GM19328 (cell line): Measurements from ENCODE around the gene ZNF674.
"Not testable (repeated sequence)": the region's sequence is repeated elsewhere in the genome, so short reads cannot be mapped to it uniquely, and the experiment has no call there.

Experiments
- ATAC-seq: cut with Tn5 transposase; IDR thresholded peaks from one replicate; pipeline ENCODE4 v1.9.1; 2021; ENCODE audit warnings: mild to moderate bottlenecking, moderate library complexity; ENCODE audit not compliant: unreplicated experiment

ZNF674 gene

GRCh38 chrX:46571423-46572339 lies 26.5 kb upstream of the ZNF674 start:
- ATAC-seq: no peak

GRCh38 chrX:46569621-46570020 lies 24.4 kb upstream of the ZNF674 start:
- ATAC-seq: no peak

- ATAC-seq: no peak
Measured at GRCh38 chrX:46567388-46567787, 22.2 kb upstream of the ZNF674 start.

- ATAC-seq: peak; percentile 96
Measured at GRCh38 chrX:46561824-46562657, 16.8 kb upstream of the ZNF674 start.

GRCh38 chrX:46559062-46559461 lies 13.8 kb upstream of the ZNF674 start:
- no peak for ATAC-seq

- no peak for ATAC-seq
Measured at GRCh38 chrX:46554942-46555341, 9.7 kb upstream of the ZNF674 start.

- no peak for ATAC-seq
Measured at GRCh38 chrX:46553935-46554334, 8.7 kb upstream of the ZNF674 start.

GRCh38 chrX:46551494-46552128 lies 6.4 kb upstream of the ZNF674 start:
- no peak for ATAC-seq

GRCh38 chrX:46549914-46550313 lies 4.7 kb upstream of the ZNF674 start:
- ATAC-seq: no peak

- no peak for ATAC-seq
Measured at GRCh38 chrX:46547857-46548256, 2.6 kb upstream of the ZNF674 start.

- not testable (repeated sequence) for ATAC-seq
Measured at GRCh38 chrX:46544527-46544926, 694 bp downstream of the ZNF674 start.

GRCh38 chrX:46543441-46543840 lies 1.8 kb downstream of the ZNF674 start:
- ATAC-seq: no peak

- no peak for ATAC-seq
Measured at GRCh38 chrX:46531442-46531841, 13.8 kb downstream of the ZNF674 start.

- not testable (repeated sequence) for ATAC-seq
Measured at GRCh38 chrX:46530404-46530908, 14.8 kb downstream of the ZNF674 start.

GRCh38 chrX:46529740-46530403 lies 15.3 kb downstream of the ZNF674 start:
- ATAC-seq: not testable (repeated sequence)

- not testable (repeated sequence) for ATAC-seq
Measured at GRCh38 chrX:46528640-46529039, 16.6 kb downstream of the ZNF674 start.

GRCh38 chrX:46506076-46506475 lies 39.1 kb downstream of the ZNF674 start:
- no peak for ATAC-seq

GRCh38 chrX:46502848-46503247 lies 42.4 kb downstream of the ZNF674 start:
- ATAC-seq: no peak

GRCh38 chrX:46500054-46500453 lies 45.2 kb downstream of the ZNF674 start:
- ATAC-seq: no peak

GRCh38 chrX:46488712-46489111 lies 56.5 kb downstream of the ZNF674 start:
- no peak for ATAC-seq

- no peak for ATAC-seq
Measured at GRCh38 chrX:46485897-46486296, 59.3 kb downstream of the ZNF674 start.
